HepG2 (cell line): ENCODE results near the gene MST1R. TPM values are rescaled to one million over a fixed set of nuclear protein-coding genes. Genes with fewer than 3 reads are reported as not detected.

Experiments used
- ATF7 ChIP-seq, 2 experiments: fragments of 450-650 bp in 1 of 2; sonication (generic) in 1 of 2; formaldehyde crosslinking in 1 of 2; IDR thresholded peaks; 2 replicates each; pipeline versions ENCODE4 v1.4.0 to v1.6.1; 2016 to 2020; ENCODE audit warnings: antibody characterized with exemption in 1 of 2, mild to moderate bottlenecking in 1 of 2, missing genetic modification reagents in 1 of 2
- NCOA1 ChIP-seq: sonication (generic); formaldehyde crosslinking; IDR thresholded peaks from 2 replicates; pipeline ENCODE4 v1.9.0; 2021; ENCODE audit warnings: missing genetic modification reagents
- NCOA2 ChIP-seq: sonication (generic); formaldehyde crosslinking; IDR thresholded peaks from 2 replicates; pipeline ENCODE4 v1.8.0; 2022; ENCODE audit warnings: inconsistent platforms
- PCBP2 ChIP-seq: fragments of 200-400 bp; formaldehyde crosslinking; optimal IDR thresholded peaks from 2 replicates; pipeline ENCODE3; 2018; ENCODE audit warnings: low read length, low read depth; ENCODE audit not compliant: poor library complexity, severe bottlenecking
- PHF20 ChIP-seq: sonication (generic); formaldehyde crosslinking; IDR thresholded peaks from 2 replicates; pipeline ENCODE4 v1.5.0; 2020; ENCODE audit warnings: mild to moderate bottlenecking, missing genetic modification reagents
- PHF21A ChIP-seq: sonication (generic); formaldehyde crosslinking; IDR thresholded peaks from 2 replicates; pipeline ENCODE4 v1.5.0; 2020; ENCODE audit warnings: mild to moderate bottlenecking, missing genetic modification reagents
- RELA ChIP-seq: sonication (generic); formaldehyde crosslinking; IDR thresholded peaks from 2 replicates; pipeline ENCODE4 v1.4.0; 2020; ENCODE audit warnings: missing genetic modification reagents
- RFX3 ChIP-seq: IDR thresholded peaks from 2 replicates; pipeline ENCODE4 v1.6.1; 2016; ENCODE audit warnings: missing biosample characterization, missing genetic modification reagents
- SALL1 ChIP-seq: sonication (generic); formaldehyde crosslinking; IDR thresholded peaks from 2 replicates; pipeline ENCODE4 v1.8.0; 2022; ENCODE audit warnings: mild to moderate bottlenecking, missing genetic modification reagents
- SAP130 ChIP-seq: IDR thresholded peaks from 2 replicates; pipeline ENCODE4 v1.6.1; 2016; ENCODE audit warnings: low read depth
- SP1 ChIP-seq, 2 experiments: fragments of 450-650 bp in 1 of 2; sonication (generic) in 1 of 2; formaldehyde crosslinking in 1 of 2; IDR thresholded peaks; 2 replicates each; pipeline versions ENCODE4 v1.4.0 to v1.6.1; 2016 to 2020; ENCODE audit warnings: missing genetic modification reagents in 1 of 2
- ZNF263 ChIP-seq: sonication (generic); formaldehyde crosslinking; IDR thresholded peaks from 2 replicates; pipeline ENCODE4 v1.4.0; 2020; ENCODE audit warnings: missing genetic modification reagents
- ZNF354B ChIP-seq: sonication (generic); formaldehyde crosslinking; IDR thresholded peaks from 2 replicates; pipeline ENCODE4 v1.8.0; 2022; ENCODE audit warnings: mild to moderate bottlenecking, missing genetic modification reagents
- ZNF558 ChIP-seq: sonication (generic); formaldehyde crosslinking; IDR thresholded peaks from 2 replicates; pipeline ENCODE4 v1.9.0; 2022; ENCODE audit warnings: mild to moderate bottlenecking, missing genetic modification reagents, borderline replicate concordance
- ZNF570 ChIP-seq: sonication (generic); formaldehyde crosslinking; IDR thresholded peaks from 2 replicates; pipeline ENCODE4 v1.4.0; 2020; ENCODE audit warnings: mild to moderate bottlenecking, missing genetic modification reagents, borderline replicate concordance
- ZNF777 ChIP-seq: sonication (generic); formaldehyde crosslinking; IDR thresholded peaks from 2 replicates; pipeline ENCODE4 v1.4.0; 2020; ENCODE audit warnings: missing genetic modification reagents
- ZSCAN29 ChIP-seq: sonication (generic); formaldehyde crosslinking; conservative IDR thresholded peaks from 2 replicates; pipeline ENCODE4 v1.4.0; 2020; ENCODE audit warnings: mild to moderate bottlenecking, missing genetic modification reagents
- polyA plus RNA-seq, 8 experiments: library from polyadenylated mRNA; depleted of rRNA in 3 of 8; stranded (reverse) in 7 of 8; unstranded in 1 of 8; fragments of >200 nt; fragmentation: Illumina TruSeq in 4 of 8; extraction: Trizol in 4 of 8; gene quantifications; 2 replicates each; pipeline versions ENCODE4 v1.2.1 to v1.2.3, GENCODE V29; 2011 to 2016; ENCODE audit warnings: low read depth in 4 of 8, missing spikeins in 1 of 8, mixed read lengths in 1 of 8; ENCODE audit not compliant: insufficient read depth in 1 of 8
- total RNA-seq, 5 experiments: library from RNA; depleted of rRNA; stranded (reverse); fragments of >200 nt; fragmentation: Illumina TruSeq; extraction: Trizol; gene quantifications; 2 replicates each; pipeline ENCODE4 v1.2.3, GENCODE V29; 2016; ENCODE audit warnings: low read depth in 1 of 5
- TF ChIP-seq, protein P1 (sequence below): sonication (generic); formaldehyde crosslinking; IDR thresholded peaks from 2 replicates; pipeline ENCODE4 v1.4.0; 2020; ENCODE audit warnings: mild to moderate bottlenecking, missing genetic modification reagents
- TF ChIP-seq, protein P2 (sequence below): sonication (generic); formaldehyde crosslinking; IDR thresholded peaks from 2 replicates; pipeline ENCODE4 v1.4.0; 2020; ENCODE audit warnings: missing genetic modification reagents
- TF ChIP-seq, protein P3 (sequence below): sonication (generic); formaldehyde crosslinking; IDR thresholded peaks from 2 replicates; pipeline ENCODE4 v1.4.0; 2020; ENCODE audit warnings: missing genetic modification reagents
- TF ChIP-seq, protein P4 (sequence below): IDR thresholded peaks from 2 replicates; pipeline ENCODE4 v1.6.1; 2016; ENCODE audit warnings: mild to moderate bottlenecking

Gene MST1R
- total and polyA plus RNA-seq, 2 of the 13 experiments (the other 11 are each of a cell fraction or from before 2014, with no cell fraction given): 0.11 to 0.77 TPM

DNA sequence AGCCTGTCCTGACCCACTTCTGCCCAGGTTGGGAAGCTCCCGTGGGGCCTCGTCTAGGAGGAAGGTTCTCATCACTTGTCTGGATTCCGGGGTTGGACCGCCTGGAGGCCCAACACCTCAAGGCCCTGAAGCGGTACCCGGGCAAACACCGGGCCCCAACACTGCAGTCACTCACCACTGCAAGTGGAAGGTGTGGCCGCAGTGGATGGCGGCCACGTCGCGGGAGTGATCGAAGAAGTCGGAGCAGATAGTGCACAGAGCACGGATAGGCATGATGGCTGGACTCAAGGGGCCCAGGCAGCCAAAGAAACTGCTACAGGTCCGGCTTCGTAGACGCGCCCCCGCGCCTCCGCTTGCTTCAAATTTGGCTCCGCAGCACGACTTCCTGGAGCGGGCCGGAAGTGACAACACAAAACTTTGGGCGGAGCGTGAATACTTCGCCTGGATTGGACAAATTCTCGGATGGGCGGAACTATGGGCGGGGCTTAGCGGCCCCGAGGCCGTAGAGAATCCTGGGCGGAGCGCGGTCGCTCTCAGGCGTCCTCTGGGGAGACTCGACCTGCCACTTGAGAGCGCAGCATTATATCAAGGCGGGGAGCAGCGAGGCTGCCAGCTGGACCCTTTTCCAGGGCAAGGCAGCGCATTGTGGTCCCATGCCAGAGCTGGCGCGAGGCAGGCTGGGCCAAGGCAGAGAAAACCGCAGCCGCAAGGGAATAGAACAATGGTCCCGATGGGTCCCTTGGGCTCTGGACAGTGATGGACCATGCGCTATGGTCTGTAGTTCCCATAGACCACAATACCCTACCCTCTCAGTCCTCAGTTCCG, 47.3 kb downstream of the MST1R start, which contains the start of gene TRAIP (continued):
- TF ChIP-seq NCOA1 (no peak), NCOA2 (no peak), ZNF570 (CRISPR knock-in tag) (no peak), PHF21A (CRISPR knock-in tag) (no peak), ZNF354B (CRISPR knock-in tag) (0 out of 2 replicates have a peak, but pooled peaks have one; percentile 54), ZNF777 (CRISPR knock-in tag) (no peak), SAP130 (peak; percentile 100), SALL1 (CRISPR knock-in tag) (peak; percentile 79), RELA (CRISPR knock-in tag) (0 out of 2 replicates have a peak, but pooled peaks have one; percentile 27), SP1 (IDR thresholded peaks at IDR 0.05) (no peak), SP1 (CRISPR knock-in tag; IDR thresholded peaks at IDR 0.05) (peak; percentile 92), PHF20 (peak; percentile 86), PCBP2 (no peak), ZNF558 (0 out of 2 replicates have a peak, but pooled peaks have one; percentile 59), ATF7 (IDR thresholded peaks at IDR 0.05) (no peak), ATF7 (CRISPR knock-in tag; IDR thresholded peaks at IDR 0.05) (no peak), RFX3 (CRISPR knock-in tag) (no peak), ZNF263 (CRISPR knock-in tag) (0 out of 2 replicates have a peak, but pooled peaks have one; percentile 26), ZSCAN29 (CRISPR knock-in tag) (0 out of 2 replicates have a peak, but pooled peaks have one; percentile 75)
- TF ChIP-seq, protein P1, sequence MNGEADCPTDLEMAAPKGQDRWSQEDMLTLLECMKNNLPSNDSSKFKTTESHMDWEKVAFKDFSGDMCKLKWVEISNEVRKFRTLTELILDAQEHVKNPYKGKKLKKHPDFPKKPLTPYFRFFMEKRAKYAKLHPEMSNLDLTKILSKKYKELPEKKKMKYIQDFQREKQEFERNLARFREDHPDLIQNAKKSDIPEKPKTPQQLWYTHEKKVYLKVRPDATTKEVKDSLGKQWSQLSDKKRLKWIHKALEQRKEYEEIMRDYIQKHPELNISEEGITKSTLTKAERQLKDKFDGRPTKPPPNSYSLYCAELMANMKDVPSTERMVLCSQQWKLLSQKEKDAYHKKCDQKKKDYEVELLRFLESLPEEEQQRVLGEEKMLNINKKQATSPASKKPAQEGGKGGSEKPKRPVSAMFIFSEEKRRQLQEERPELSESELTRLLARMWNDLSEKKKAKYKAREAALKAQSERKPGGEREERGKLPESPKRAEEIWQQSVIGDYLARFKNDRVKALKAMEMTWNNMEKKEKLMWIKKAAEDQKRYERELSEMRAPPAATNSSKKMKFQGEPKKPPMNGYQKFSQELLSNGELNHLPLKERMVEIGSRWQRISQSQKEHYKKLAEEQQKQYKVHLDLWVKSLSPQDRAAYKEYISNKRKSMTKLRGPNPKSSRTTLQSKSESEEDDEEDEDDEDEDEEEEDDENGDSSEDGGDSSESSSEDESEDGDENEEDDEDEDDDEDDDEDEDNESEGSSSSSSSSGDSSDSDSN (CRISPR knock-in tag): peak; percentile 43
- TF ChIP-seq, protein P2, sequence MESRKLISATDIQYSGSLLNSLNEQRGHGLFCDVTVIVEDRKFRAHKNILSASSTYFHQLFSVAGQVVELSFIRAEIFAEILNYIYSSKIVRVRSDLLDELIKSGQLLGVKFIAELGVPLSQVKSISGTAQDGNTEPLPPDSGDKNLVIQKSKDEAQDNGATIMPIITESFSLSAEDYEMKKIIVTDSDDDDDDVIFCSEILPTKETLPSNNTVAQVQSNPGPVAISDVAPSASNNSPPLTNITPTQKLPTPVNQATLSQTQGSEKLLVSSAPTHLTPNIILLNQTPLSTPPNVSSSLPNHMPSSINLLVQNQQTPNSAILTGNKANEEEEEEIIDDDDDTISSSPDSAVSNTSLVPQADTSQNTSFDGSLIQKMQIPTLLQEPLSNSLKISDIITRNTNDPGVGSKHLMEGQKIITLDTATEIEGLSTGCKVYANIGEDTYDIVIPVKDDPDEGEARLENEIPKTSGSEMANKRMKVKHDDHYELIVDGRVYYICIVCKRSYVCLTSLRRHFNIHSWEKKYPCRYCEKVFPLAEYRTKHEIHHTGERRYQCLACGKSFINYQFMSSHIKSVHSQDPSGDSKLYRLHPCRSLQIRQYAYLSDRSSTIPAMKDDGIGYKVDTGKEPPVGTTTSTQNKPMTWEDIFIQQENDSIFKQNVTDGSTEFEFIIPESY (CRISPR knock-in tag): no peak
- TF ChIP-seq, protein P3, sequence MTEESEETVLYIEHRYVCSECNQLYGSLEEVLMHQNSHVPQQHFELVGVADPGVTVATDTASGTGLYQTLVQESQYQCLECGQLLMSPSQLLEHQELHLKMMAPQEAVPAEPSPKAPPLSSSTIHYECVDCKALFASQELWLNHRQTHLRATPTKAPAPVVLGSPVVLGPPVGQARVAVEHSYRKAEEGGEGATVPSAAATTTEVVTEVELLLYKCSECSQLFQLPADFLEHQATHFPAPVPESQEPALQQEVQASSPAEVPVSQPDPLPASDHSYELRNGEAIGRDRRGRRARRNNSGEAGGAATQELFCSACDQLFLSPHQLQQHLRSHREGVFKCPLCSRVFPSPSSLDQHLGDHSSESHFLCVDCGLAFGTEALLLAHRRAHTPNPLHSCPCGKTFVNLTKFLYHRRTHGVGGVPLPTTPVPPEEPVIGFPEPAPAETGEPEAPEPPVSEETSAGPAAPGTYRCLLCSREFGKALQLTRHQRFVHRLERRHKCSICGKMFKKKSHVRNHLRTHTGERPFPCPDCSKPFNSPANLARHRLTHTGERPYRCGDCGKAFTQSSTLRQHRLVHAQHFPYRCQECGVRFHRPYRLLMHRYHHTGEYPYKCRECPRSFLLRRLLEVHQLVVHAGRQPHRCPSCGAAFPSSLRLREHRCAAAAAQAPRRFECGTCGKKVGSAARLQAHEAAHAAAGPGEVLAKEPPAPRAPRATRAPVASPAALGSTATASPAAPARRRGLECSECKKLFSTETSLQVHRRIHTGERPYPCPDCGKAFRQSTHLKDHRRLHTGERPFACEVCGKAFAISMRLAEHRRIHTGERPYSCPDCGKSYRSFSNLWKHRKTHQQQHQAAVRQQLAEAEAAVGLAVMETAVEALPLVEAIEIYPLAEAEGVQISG (CRISPR knock-in tag): peak; percentile 83
- TF ChIP-seq, protein P4, sequence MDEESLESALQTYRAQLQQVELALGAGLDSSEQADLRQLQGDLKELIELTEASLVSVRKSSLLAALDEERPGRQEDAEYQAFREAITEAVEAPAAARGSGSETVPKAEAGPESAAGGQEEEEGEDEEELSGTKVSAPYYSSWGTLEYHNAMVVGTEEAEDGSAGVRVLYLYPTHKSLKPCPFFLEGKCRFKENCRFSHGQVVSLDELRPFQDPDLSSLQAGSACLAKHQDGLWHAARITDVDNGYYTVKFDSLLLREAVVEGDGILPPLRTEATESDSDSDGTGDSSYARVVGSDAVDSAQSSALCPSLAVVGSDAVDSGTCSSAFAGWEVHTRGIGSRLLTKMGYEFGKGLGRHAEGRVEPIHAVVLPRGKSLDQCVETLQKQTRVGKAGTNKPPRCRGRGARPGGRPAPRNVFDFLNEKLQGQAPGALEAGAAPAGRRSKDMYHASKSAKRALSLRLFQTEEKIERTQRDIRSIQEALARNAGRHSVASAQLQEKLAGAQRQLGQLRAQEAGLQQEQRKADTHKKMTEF (CRISPR knock-in tag): peak; percentile 81; the same call in 1 of the 2 replicates
